ENCODE data around the gene NUDT21. TPM values are rescaled to one million over a fixed set of nuclear protein-coding genes. Genes with fewer than 3 reads are reported as not detected.

The NUDT21 gene
- total RNA-seq, 1 experiment from 2014 or later, result 97.6 TPM

DNA sequence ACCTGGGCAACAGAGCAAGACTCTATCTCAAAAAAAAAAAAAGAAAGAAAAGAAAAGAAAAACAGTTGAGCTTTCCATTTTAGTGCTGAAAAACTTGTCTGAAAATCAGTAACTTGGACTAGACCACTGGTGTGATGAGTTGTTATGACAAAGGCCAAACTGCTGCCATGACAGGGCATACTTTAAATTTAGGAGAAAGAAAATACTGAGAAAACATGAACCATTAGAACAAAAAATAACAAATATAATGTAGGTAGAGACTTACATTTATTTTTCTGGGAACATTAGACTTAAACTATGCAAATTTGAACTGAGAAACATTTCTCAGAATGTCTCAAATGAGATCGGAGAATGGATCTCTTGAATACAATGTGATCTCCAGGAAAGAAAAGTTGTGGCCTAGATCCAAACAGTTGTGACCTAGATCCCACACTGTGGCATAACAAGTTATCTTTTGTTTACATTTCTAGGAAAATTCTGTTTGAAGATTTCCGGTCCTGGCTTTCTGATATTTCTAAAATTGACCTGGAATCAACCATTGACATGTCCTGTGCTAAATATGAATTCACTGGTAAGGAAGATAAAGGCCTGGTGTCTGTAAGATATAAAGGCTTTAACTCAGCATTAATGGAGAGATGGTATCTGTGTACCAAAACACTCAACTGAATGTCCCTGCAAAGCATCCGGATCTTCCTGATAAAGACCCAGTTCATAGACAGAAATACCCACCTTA lies 11.1 kb upstream of the NUDT21 start:
- TF ChIP-seq POLR2AphosphoS5 (IDR thresholded peaks at IDR 0.05; ENCODE audit: low read depth, low read length) (no peak), TCF7L2 (IDR thresholded peaks at IDR 0.05; ENCODE audit: low read depth, low read length) (no peak), SIN3A (IDR thresholded peaks at IDR 0.05; ENCODE audit: borderline replicate concordance, insufficient read depth, low read depth, low read length) (no peak)
- TF ChIP-seq, protein P1, sequence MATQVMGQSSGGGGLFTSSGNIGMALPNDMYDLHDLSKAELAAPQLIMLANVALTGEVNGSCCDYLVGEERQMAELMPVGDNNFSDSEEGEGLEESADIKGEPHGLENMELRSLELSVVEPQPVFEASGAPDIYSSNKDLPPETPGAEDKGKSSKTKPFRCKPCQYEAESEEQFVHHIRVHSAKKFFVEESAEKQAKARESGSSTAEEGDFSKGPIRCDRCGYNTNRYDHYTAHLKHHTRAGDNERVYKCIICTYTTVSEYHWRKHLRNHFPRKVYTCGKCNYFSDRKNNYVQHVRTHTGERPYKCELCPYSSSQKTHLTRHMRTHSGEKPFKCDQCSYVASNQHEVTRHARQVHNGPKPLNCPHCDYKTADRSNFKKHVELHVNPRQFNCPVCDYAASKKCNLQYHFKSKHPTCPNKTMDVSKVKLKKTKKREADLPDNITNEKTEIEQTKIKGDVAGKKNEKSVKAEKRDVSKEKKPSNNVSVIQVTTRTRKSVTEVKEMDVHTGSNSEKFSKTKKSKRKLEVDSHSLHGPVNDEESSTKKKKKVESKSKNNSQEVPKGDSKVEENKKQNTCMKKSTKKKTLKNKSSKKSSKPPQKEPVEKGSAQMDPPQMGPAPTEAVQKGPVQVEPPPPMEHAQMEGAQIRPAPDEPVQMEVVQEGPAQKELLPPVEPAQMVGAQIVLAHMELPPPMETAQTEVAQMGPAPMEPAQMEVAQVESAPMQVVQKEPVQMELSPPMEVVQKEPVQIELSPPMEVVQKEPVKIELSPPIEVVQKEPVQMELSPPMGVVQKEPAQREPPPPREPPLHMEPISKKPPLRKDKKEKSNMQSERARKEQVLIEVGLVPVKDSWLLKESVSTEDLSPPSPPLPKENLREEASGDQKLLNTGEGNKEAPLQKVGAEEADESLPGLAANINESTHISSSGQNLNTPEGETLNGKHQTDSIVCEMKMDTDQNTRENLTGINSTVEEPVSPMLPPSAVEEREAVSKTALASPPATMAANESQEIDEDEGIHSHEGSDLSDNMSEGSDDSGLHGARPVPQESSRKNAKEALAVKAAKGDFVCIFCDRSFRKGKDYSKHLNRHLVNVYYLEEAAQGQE (IDR thresholded peaks at IDR 0.05; ENCODE audit: insufficient read depth in 1 of 2, low read depth in 2 of 2, low read length in 1 of 2), result no peak
- TF ChIP-seq, protein P2, sequence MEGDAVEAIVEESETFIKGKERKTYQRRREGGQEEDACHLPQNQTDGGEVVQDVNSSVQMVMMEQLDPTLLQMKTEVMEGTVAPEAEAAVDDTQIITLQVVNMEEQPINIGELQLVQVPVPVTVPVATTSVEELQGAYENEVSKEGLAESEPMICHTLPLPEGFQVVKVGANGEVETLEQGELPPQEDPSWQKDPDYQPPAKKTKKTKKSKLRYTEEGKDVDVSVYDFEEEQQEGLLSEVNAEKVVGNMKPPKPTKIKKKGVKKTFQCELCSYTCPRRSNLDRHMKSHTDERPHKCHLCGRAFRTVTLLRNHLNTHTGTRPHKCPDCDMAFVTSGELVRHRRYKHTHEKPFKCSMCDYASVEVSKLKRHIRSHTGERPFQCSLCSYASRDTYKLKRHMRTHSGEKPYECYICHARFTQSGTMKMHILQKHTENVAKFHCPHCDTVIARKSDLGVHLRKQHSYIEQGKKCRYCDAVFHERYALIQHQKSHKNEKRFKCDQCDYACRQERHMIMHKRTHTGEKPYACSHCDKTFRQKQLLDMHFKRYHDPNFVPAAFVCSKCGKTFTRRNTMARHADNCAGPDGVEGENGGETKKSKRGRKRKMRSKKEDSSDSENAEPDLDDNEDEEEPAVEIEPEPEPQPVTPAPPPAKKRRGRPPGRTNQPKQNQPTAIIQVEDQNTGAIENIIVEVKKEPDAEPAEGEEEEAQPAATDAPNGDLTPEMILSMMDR (IDR thresholded peaks at IDR 0.05), result no peak
- ChIA-PET POLR2A (no interaction called here), CTCF (no interaction called here)
- Histone ChIP-seq H3K4me1 (ENCODE audit: control insufficient read depth, insufficient read depth, low read length) (no peaks in the 10 kb centered on the region), H3K27ac (ENCODE audit: low read length) (no peak overlapping the region), H3K9me3 (ENCODE audit: control insufficient read depth, insufficient read depth, low read depth, low read length) (no peaks in the 10 kb centered on the region), H3K4me3 (ENCODE audit: low read depth in 2 of 2, low read length in 2 of 2) (no peak overlapping the region), H3K27me3 (ENCODE audit: control insufficient read depth, insufficient read depth, low read length) (no peaks in the 10 kb centered on the region), H3K36me3 (ENCODE audit: control insufficient read depth, insufficient read depth, low read length) (peaks cover 19% of the 10 kb centered on the region)
- in situ Hi-C loops (cut with HindIII; ENCODE audit: low pct_unique_long_range_greater_than_20kb, low sequenced_read_pairs), result no loop called here
- DNase-seq (ENCODE audit: low read depth, low spot score) (no peak), ATAC-seq (no peak)
- intact Hi-C loops (cut with micrococcal nuclease; ENCODE audit: unreplicated experiment), result no loop called here
- BruUV-seq (replicated peaks), result no TSS peak

DNA sequence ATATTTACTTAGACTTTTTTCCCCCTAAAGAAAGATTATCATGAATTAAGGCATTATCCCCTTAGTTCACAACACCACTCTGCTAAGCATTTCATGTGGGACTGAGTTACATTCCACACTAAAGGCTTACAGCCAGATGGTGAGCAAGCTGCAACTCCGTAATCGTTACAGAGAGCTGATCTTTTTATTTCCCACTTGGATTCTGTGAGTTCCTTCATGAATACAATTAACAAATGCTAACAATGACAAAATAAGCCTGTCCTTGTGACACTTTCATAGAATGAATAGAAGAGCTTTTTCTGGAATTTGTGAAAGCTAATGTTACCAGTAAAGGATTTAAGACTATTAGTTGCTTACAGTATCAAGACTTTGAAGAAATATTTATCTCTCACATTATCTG lies 9.0 kb upstream of the NUDT21 start:
- no TSS peak for BruUV-seq (replicated peaks)
- DNase-seq (ENCODE audit: low read depth, low spot score) (no peak), ATAC-seq (no peak)
- POLR2A ChIA-PET, result no interaction called here
- peaks cover 25% of the 10 kb centered on the region for H3K36me3 ChIP-seq (ENCODE audit: control insufficient read depth, insufficient read depth, low read length)
- no peaks in the 10 kb centered on the region for H3K4me1 ChIP-seq (ENCODE audit: control insufficient read depth, insufficient read depth, low read length)
- CTCF ChIA-PET, result interaction anchor here (0.7 kb wide), 1 partner anchor 624 kb away, joined by 5 read pairs; no protein-coding TSS in a partner anchor
- no peak overlapping the region for H3K27ac ChIP-seq (ENCODE audit: low read length)
- H3K4me3 ChIP-seq (ENCODE audit: low read depth in 2 of 2, low read length in 2 of 2), result no peak overlapping the region
- TF ChIP-seq, protein P2 (IDR thresholded peaks at IDR 0.05), result no peak
- TF ChIP-seq TCF7L2 (IDR thresholded peaks at IDR 0.05; ENCODE audit: low read depth, low read length) (no peak), POLR2AphosphoS5 (IDR thresholded peaks at IDR 0.05; ENCODE audit: low read depth, low read length) (no peak)
- in situ Hi-C loops (cut with HindIII; ENCODE audit: low pct_unique_long_range_greater_than_20kb, low sequenced_read_pairs), result no loop called here
- no peaks in the 10 kb centered on the region for H3K27me3 ChIP-seq (ENCODE audit: control insufficient read depth, insufficient read depth, low read length)
- intact Hi-C loops (cut with micrococcal nuclease; ENCODE audit: unreplicated experiment), result no loop called here
- H3K9me3 ChIP-seq (ENCODE audit: control insufficient read depth, insufficient read depth, low read depth, low read length), result no peaks in the 10 kb centered on the region
